ENCODE measurements around the gene CUL4B. TPM values are rescaled to one million over a fixed set of nuclear protein-coding genes. Genes with fewer than 3 reads are reported as not detected.

Gene CUL4B
- total RNA-seq, 2 experiments from 2014 or later: 15.5 to 42.2 TPM

DNA sequence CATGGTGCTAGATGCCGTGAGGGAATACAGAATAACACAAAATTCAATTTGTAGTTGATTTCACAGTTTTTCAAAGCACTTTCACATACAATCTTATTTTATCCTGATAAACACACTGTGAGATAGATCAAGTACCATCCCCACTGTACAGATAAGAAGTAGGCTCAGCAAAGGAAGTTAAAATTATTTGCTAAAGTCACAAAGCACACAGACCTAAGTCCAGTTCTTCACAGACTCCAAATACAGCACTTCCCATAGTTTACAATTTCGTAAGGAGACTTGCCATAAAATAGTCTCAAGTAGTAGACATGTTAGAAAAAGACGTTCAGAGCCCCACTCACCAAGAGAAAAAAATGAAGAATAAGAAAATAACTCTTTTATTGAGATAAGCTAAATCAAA, 7.8 kb upstream of the CUL4B start:
- H3K4me1 ChIP-seq (ENCODE audit: insufficient read depth, low read length, poor library complexity, severe bottlenecking): no peaks in the 10 kb centered on the region
- DNase-seq (ENCODE audit: low spot score): no peak
- ChIA-PET POLR2A (interaction anchor here (0.7 kb wide), 1 partner anchor 31 kb away, joined by 3 read pairs; no protein-coding TSS in a partner anchor), CTCF (ENCODE audit: unreplicated experiment) (no interaction called here)
- H3K9me3 ChIP-seq (ENCODE audit: low read length): no peaks in the 10 kb centered on the region
- H3K79me2 ChIP-seq (ENCODE audit: insufficient read depth, low read depth, low read length): no peaks in the 10 kb centered on the region
- no peak overlapping the region for H3K27ac ChIP-seq (ENCODE audit: low read depth, low read length, poor library complexity, severe bottlenecking)
- H3K36me3 ChIP-seq (ENCODE audit: insufficient read depth, low read length): no peaks in the 10 kb centered on the region
- H3K4me2 ChIP-seq (ENCODE audit: low read length): no peak overlapping the region
- intact Hi-C loops (cut with micrococcal nuclease; ENCODE audit: unreplicated experiment): no loop called here
- TF ChIP-seq, protein P1, sequence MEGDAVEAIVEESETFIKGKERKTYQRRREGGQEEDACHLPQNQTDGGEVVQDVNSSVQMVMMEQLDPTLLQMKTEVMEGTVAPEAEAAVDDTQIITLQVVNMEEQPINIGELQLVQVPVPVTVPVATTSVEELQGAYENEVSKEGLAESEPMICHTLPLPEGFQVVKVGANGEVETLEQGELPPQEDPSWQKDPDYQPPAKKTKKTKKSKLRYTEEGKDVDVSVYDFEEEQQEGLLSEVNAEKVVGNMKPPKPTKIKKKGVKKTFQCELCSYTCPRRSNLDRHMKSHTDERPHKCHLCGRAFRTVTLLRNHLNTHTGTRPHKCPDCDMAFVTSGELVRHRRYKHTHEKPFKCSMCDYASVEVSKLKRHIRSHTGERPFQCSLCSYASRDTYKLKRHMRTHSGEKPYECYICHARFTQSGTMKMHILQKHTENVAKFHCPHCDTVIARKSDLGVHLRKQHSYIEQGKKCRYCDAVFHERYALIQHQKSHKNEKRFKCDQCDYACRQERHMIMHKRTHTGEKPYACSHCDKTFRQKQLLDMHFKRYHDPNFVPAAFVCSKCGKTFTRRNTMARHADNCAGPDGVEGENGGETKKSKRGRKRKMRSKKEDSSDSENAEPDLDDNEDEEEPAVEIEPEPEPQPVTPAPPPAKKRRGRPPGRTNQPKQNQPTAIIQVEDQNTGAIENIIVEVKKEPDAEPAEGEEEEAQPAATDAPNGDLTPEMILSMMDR (conservative IDR thresholded peaks at IDR 0.05; ENCODE audit: low read length): no peak
- no peak for TF ChIP-seq EZH2phosphoT487 (IDR thresholded peaks at IDR 0.05; ENCODE audit: borderline replicate concordance, low read depth, low read length)
- no peak overlapping the region for H3K4me3 ChIP-seq (ENCODE audit: low read depth, low read length, poor library complexity, severe bottlenecking)
- no peak overlapping the region for H2AFZ ChIP-seq (ENCODE audit: low read length)
- no peaks in the 10 kb centered on the region for H3K9me2 ChIP-seq (ENCODE audit: insufficient read depth, low read length)
- no peaks in the 10 kb centered on the region for H4K20me1 ChIP-seq (ENCODE audit: insufficient read depth, low read length)
- BruUV-seq (replicated peaks): no TSS peak

DNA sequence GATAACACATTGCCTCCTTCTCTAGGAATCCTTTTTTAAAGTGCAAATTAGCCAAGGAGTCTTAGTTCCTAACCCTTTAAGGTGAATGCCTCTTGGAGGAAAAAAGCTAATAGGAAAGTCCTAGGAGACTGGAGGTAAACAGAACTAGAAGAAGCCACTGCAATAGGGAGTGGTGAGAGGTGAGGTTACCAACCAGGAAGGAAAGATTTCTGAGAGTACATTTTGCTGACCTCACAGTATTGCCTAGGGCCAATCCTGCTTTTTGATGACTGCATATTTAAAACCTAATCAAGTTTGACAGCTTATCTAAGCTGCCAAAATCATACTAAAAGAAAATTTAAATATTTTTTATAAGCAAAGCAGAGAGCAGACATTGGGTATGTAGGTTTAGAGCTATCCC, 7.3 kb upstream of the CUL4B start:
- POLR2A ChIA-PET: no interaction called here
- H3K4me2 ChIP-seq (ENCODE audit: low read length): no peak overlapping the region

DNA sequence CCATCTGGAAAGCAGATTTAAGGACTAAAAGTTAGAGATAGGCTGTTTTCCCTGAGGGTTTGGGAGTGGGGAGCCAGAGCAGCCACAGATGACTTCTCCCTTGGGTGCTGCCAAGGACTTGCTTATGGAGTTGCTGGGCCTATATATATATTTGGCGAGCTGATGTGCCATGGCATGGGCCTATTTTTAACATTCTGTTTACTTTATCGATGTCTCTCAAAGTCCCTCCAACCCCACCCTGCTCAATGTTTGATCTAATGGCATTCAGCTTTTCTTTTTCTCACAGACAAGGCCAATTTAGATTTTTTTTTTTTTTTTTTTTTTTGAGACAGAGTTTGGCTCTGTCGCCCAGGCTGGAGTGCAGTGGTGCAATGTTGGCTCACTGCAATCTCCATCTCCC, 6.1 kb upstream of the CUL4B start:
- peaks cover 12% of the 10 kb centered on the region for H3K4me1 ChIP-seq (ENCODE audit: insufficient read depth, low read length, poor library complexity, severe bottlenecking)
- H3K4me3 ChIP-seq (ENCODE audit: low read depth, low read length, poor library complexity, severe bottlenecking): no peak overlapping the region
- ChIA-PET CTCF (ENCODE audit: unreplicated experiment) (no interaction called here), POLR2A (interaction anchor here (0.7 kb wide), 1 partner anchor 251 kb away, joined by 5 read pairs; no protein-coding TSS in a partner anchor)
- H3K9me2 ChIP-seq (ENCODE audit: insufficient read depth, low read length): no peaks in the 10 kb centered on the region
- intact Hi-C loops (cut with micrococcal nuclease; ENCODE audit: unreplicated experiment): no loop called here
- no peaks in the 10 kb centered on the region for H3K9me3 ChIP-seq (ENCODE audit: low read length)
- no TSS peak for BruUV-seq (replicated peaks)
- no peak overlapping the region for H3K4me2 ChIP-seq (ENCODE audit: low read length)
- H3K36me3 ChIP-seq (ENCODE audit: insufficient read depth, low read length): no peaks in the 10 kb centered on the region
- no peaks in the 10 kb centered on the region for H3K79me2 ChIP-seq (ENCODE audit: insufficient read depth, low read depth, low read length)
- DNase-seq (ENCODE audit: low spot score): no peak
- no peak for TF ChIP-seq EZH2phosphoT487 (IDR thresholded peaks at IDR 0.05; ENCODE audit: borderline replicate concordance, low read depth, low read length)
- TF ChIP-seq, protein P1 (conservative IDR thresholded peaks at IDR 0.05; ENCODE audit: low read length): no peak
- no peak overlapping the region for H3K27ac ChIP-seq (ENCODE audit: low read depth, low read length, poor library complexity, severe bottlenecking)
- H2AFZ ChIP-seq (ENCODE audit: low read length): no peak overlapping the region
- no peaks in the 10 kb centered on the region for H4K20me1 ChIP-seq (ENCODE audit: insufficient read depth, low read length)

More for the DNA sequence above, 7.3 kb upstream of the CUL4B start:
- no peak for DNase-seq (ENCODE audit: low spot score)
- Histone ChIP-seq H3K9me2 (ENCODE audit: insufficient read depth, low read length) (no peaks in the 10 kb centered on the region), H3K36me3 (ENCODE audit: insufficient read depth, low read length) (no peaks in the 10 kb centered on the region), H3K4me1 (ENCODE audit: insufficient read depth, low read length, poor library complexity, severe bottlenecking) (no peaks in the 10 kb centered on the region), H3K9me3 (ENCODE audit: low read length) (no peaks in the 10 kb centered on the region), H2AFZ (ENCODE audit: low read length) (no peak overlapping the region), H3K27ac (ENCODE audit: low read depth, low read length, poor library complexity, severe bottlenecking) (no peak overlapping the region), H4K20me1 (ENCODE audit: insufficient read depth, low read length) (no peaks in the 10 kb centered on the region), H3K4me3 (ENCODE audit: low read depth, low read length, poor library complexity, severe bottlenecking) (no peak overlapping the region), H3K79me2 (ENCODE audit: insufficient read depth, low read depth, low read length) (no peaks in the 10 kb centered on the region)
- no TSS peak for BruUV-seq (replicated peaks)
- intact Hi-C loops (cut with micrococcal nuclease; ENCODE audit: unreplicated experiment): no loop called here
- no peak for TF ChIP-seq EZH2phosphoT487 (IDR thresholded peaks at IDR 0.05; ENCODE audit: borderline replicate concordance, low read depth, low read length)
- TF ChIP-seq, protein P1 (conservative IDR thresholded peaks at IDR 0.05; ENCODE audit: low read length): no peak
- CTCF ChIA-PET (ENCODE audit: unreplicated experiment): no interaction called here
